ENCODE measurements around the gene TBX10.
"Not testable (repeated sequence)": the region's sequence is repeated elsewhere in the genome, so short reads cannot be mapped to it uniquely, and the experiment has no call there.

TBX10 gene

GRCh38 chr11:67664696-67665540 is 25.4 kb upstream of the TBX10 start:
- FAIRE-seq (no peak), DNase-seq (ENCODE audit: low spot score) (no peak)

- DNase-seq (ENCODE audit: low spot score) = no peak
- no peak for FAIRE-seq
Observed at GRCh38 chr11:67664213-67664585, 24.6 kb upstream of the TBX10 start.

- no peak for FAIRE-seq
- DNase-seq (ENCODE audit: low spot score) = no peak
Observed at GRCh38 chr11:67663532-67664212, 24.1 kb upstream of the TBX10 start.

GRCh38 chr11:67662835-67663531 is 23.4 kb upstream of the TBX10 start:
- no peak for FAIRE-seq

DNA sequence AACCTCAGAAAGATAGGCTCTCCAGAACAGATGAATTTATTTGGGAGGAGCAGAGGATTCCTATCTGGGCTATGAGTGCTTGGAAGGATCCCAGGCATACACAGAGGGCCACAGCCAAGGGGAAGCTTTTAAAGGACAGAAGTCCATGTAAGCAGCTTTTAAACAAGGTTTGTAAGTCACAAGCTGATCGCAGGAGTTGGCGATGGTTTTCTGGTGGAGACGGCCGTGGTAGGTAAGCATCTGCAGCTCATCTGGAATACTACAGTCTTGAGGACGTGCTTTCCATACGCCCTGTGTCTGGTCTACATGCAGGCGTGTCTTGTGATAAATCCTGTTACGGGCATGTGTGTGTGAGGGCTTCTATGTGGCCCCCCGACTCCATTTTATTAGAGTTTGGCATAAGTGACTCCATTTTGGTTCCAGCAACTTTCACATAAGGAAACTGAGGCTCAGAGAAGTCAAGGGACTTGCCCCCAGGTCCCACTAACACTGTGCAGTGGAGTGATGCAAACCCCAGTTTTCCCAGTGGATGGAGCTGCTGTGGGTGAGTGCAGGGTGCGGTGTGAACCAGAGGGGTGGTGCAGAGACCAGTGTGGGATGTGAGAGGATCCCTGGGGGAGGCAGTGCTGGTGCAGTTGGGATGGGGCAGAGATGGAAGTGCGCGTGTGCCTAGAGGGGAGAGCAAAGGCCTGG is 22.7 kb upstream of the TBX10 start:
- no peak for FAIRE-seq

More at GRCh38 chr11:67662835-67663531, 23.4 kb upstream of the TBX10 start:
- no peak for DNase-seq (ENCODE audit: low spot score)

GRCh38 chr11:67660752-67661151 is 21.2 kb upstream of the TBX10 start:
- not testable (repeated sequence) for DNase-seq (ENCODE audit: low spot score); FAIRE-seq

More for the DNA sequence above, 22.7 kb upstream of the TBX10 start:
- DNase-seq (ENCODE audit: low spot score) = no peak

DNA sequence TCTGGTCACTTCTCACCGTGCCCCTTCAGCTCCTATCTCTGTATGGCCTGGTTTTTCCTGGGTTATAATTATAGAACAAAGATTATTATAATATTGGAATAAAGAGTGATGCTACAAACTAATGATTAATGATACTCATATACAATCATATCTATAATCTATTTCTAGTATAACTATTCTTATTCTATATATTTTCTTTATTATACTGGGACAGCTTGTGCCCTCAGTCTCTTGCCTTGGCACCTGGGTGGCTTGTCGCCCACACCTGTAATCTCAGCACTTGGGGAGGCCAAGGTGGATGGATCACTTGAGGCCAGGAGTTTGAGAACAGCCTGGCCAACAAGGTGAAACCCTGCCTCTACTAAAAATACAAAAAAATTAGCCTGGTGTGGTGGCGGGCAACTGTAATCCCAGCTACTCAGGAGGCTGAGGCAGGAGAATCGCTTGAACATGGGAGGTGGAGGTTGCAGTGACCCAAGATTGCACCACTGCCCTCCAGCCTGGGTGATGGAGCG is 20.1 kb upstream of the TBX10 start:
- DNase-seq (ENCODE audit: low spot score); FAIRE-seq: not testable (repeated sequence)

DNA sequence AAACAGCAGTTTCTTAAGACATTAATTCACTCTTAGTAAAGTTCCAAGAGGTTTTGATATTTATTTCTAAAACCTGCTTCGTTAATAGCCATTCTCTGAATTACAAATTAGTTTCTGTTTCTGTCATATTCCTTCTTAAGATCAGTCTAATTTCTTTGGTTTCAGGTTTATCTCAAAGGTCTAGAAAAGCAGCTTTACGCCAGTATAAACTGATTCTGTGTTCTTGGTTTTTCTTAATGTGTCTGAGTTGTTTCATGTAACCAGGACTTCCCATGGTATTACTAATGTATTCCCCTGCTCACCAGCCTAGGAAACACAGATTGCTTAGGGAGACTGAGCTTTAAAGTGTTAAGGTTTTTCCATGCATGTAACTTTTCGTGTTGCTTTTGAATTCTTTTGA is 17.7 kb upstream of the TBX10 start:
- no peak for FAIRE-seq
- DNase-seq (ENCODE audit: low spot score) = no peak

- FAIRE-seq (no peak), DNase-seq (ENCODE audit: low spot score) (no peak)
Observed at GRCh38 chr11:67656278-67656922, 16.8 kb upstream of the TBX10 start.

GRCh38 chr11:67654225-67654624 is 14.7 kb upstream of the TBX10 start:
- no peak for DNase-seq (ENCODE audit: low spot score)
- no peak for FAIRE-seq

- DNase-seq (ENCODE audit: low spot score) (no peak), FAIRE-seq (no peak)
Observed at GRCh38 chr11:67652965-67653845, 13.6 kb upstream of the TBX10 start.

GRCh38 chr11:67651976-67652781 is 12.6 kb upstream of the TBX10 start:
- DNase-seq (ENCODE audit: low spot score) = no peak
- FAIRE-seq = no peak

DNA sequence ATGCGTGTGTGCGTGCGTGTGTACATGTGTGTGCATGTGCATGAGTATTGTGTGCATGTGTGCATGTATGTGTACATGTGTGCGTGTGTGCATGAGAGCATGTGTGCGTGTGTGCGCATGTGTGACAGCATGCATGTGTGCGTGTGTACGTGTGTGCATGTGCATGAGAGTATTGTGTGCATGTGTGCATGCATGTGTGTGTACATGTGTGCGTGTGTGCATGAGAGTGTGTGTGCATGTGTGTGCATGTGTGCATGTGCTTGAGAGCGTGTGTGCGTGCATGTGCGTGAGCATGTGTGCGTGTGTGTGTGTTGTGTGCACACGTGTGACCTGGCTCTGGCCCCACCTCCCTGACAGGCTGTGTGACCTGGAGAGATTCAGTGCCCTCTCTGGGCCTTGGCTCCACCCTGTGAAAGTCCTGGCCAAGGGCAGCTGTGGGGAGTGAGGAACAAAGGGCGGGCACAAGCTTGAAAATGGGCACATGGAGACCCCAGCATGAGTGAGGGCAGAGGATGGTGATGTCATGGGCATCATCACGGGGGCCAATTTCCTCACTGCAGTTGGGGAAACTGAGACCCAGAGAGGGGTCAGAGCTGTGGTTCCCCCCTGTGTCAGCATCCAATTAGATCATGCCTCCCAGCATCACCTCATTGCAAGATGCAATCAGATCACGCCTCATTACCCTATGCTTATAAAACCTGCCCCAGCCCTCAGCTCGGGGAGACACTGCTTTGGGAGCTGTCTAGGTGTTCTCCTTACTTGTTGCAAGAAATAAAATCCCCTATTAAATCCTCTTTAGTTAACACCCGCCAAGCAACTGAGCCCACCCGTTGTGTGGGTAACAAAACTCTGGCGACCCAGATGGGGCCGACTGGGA is 10.3 kb upstream of the TBX10 start:
- DNase-seq (ENCODE audit: low spot score) (no peak), FAIRE-seq (peak; percentile 98)

- FAIRE-seq (no peak), DNase-seq (ENCODE audit: low spot score) (no peak)
Observed at GRCh38 chr11:67648796-67649613, 9.4 kb upstream of the TBX10 start.

DNA sequence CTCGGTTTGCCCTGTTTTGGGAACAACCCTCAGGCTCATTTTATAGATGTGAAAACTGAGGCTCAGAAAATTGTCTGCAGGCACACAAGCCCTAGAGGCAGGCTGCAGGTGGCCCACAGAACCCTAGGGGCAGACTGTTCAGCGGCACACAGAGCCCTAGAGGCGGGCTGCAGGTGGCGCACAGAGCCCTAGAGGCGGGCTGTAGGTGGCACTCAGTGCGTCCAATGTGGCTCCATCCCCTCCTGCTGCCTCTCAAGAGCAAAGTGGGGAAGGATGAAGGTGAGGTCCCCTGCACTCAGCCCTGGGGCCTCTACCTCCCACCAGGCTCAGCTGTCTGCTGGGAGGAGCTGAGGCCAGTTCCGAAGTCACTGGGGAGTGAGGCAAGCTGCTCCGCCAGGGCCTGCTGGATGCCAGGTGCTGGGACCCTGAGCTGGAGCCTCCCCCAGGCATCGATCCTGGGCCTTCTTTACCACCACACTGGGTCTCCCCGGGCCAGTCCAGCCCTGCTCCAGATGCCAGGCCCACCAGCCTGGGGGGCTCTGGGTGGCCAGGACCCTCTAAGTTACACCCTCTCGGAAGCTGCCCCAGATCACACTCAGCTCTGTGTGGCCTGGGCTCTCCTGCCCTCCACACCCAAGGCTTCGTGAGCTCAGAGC is 8.7 kb upstream of the TBX10 start:
- FAIRE-seq = no peak
- DNase-seq (ENCODE audit: low spot score) = peak; percentile 80

DNA sequence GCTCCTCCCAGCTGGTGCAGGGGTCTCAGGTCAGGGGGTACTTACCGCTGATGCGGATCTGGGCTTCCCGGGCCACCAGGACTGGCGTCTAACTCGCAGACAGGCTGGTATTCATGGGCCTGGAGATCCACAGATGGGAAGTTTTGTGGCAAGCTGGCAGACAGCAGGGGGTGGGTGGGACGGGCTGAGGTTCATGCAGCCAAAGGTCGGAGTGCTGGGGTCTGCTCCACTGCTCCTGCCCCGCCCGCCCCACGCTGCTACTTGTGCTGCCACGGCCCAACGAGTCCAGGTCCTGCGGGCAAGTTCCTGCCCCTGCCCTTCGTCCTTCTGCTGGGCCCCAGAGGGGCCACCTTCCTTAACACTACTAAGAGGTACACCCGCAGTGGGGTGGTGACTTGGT is 7.9 kb upstream of the TBX10 start:
- FAIRE-seq (no peak), DNase-seq (ENCODE audit: low spot score) (no peak)
